ENCODE measurements around the gene ESRRA.

The ESRRA gene

DNA sequence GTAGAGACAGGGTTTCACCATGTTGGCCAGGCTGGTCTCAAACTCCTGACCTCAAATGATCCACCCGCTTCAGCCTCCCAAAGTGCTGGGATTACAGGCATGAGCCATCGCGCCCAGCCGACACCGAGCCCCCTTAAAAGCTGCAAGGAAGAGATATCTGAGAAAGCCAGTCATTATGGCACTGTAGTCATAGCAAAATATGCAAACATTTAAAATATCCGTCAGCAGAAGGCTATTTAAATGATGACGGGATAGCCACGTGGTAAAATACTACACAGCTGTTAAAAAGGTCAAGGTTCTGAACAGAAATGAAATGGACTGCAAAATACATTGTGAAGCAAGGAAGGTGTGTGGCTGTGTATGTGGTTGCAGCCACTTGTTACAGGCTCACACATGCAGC is 28.2 kb downstream of the ESRRA start:
- no peak for DNase-seq (ENCODE audit: low spot score)

DNA sequence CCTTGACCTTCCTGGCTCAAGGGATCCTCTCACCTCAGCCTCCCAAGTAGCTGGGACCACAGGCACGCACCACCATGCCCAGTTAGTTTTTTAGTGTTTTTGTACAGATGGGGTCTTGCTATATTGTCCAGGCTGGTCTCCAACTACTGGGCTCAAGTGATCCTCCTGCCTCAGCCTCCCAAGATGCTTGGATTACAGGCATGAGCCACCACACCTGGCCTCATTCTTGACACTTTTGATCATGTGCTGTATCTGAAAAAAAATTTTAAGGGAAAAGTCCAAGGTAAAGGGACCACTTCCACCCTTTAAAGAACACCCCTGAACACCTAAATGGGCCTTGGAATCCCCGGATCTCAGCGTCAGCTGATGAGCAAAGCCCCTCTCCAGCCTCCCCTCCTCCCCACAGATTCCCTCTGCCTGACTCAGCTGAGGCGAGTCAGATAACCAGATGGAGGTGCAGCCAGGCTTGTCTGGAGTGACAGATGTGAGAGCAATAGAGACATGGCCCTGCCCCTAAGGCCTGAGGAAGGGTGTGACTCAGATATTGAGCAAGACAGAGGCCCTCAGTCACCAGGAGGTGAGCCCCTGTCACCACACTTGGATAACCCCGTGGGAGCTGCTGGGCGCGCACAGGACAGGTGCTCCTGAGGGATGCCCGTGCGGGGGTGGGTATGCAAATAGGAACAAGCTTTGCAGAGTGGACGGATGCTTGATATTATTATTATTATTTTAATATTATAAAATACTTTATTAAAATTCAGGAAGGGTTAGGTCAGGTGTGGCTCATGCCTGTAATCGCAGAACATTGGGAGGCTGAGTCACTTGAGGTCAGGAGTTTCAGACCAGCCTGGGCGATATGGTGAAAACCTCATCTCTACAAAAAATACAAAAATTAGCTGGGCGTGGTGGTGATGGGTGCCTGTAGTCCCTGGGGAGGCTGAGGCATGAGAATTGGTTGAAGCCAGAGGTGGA is 29.7 kb downstream of the ESRRA start:
- no peak for DNase-seq (ENCODE audit: low spot score)

DNA sequence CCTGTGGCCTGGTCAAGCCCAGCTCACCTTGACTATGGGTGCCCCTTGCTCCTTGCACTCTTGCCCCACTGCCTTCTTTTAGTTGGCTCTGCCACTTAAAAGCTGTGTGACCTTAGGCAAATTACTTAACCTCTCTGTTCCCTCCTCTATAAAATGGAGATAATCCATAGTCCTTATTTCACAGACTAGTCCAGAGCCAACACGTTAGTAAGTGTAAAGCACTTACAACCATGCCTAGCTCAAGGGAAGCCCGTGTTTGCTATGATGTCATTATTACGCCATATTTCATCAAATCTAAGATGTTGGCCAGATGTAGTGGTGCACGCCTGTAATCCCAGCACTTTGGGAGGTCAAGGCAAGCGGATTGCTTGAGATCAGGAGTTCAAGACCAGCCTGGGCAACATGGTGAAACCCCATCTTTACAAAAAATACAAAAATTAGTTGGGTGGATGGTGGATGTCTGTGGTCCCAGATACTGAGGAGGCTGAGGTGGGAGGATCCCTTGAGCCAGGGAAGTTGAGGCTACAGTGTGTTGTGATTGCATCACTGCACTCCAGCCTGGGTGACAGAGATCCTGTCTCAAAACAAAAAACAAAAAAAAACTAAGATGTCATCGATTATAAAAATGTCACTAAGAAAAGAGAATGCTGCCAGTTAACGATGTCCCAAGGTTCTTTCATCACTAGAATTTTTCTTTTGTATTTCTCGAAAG is 32.4 kb downstream of the ESRRA start:
- no peak for DNase-seq (ENCODE audit: low spot score)

DNA sequence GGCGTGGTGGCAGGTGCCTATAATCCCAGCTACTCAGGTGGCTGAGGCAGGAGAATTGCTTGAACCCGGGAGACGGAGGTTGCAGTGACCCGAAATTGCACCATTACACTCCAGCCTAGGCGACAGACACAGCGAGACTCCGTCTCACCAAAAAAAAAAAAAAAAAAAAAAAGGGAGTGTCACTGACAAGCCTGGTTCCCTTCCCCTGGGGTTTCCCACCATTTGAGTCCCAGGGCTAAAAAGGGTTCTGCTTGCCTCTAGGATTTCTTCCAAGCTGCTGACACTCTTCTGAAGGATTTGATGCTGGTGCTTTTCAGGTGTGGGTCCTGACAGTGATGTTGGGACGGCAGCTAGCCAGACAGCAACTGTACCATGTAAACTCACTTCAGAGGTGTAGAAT is 33.4 kb downstream of the ESRRA start:
- DNase-seq (ENCODE audit: low spot score) = no peak

DNA sequence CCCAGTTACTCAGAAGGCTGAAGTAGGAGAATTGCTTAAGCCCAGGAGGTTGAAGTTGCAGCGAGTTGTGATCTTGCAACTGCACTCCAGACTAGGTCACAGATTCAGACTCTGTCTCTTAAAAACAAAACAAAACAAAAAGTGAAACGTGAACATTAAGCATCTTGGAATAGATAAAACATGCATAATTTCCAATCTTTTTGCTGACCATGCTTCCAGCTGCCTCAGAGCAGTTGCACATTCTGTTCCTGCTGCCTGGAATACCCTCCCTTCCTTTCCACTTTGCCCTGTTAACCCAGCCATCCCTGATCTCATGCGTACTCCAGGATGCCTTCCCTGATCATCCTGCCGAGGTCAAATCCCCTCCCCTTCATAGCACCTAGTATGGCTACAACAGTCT is 34.0 kb downstream of the ESRRA start:
- DNase-seq (ENCODE audit: low spot score) = no peak

DNA sequence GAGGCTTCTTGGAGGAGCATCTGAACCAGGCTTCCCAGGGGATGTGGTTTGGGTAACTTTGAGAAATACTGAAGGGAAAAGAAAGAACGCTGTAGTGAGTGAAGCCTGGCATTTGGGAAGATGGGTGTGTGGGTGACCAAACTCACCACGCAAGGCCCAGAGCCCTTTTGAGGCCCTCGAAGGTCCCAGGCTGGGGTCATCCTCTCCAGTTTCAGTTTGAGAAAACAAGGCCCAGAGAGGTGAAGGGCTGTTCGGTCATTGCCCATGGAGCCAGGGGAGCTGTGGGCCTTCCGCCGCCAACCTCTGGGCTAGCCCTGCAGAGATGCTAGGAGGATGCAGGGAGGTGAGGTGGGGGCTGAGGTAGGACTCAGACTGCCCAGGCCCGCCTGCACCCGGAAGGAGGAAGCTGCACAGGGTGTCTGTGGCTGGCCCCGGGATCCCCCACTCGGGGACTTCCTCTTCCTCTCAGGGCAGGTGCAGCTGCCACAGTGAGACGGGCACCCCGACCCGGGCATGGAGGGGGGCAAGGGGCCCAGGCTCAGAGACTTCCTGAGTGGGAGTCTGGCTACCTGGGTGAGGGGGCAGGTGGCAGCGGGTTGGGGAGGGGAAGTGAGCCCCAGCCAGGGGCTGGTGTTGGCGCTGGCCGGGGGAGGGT is 34.6 kb downstream of the ESRRA start, which contains the start of gene CCDC88B:
Gene CCDC88B, plus strand, starts transcription at position 451 of the 655 bp plus-strand sequence. Its CDS starts 63 bp downstream, at position 514.
- peak; percentile 42 for DNase-seq (ENCODE audit: low spot score)

DNA sequence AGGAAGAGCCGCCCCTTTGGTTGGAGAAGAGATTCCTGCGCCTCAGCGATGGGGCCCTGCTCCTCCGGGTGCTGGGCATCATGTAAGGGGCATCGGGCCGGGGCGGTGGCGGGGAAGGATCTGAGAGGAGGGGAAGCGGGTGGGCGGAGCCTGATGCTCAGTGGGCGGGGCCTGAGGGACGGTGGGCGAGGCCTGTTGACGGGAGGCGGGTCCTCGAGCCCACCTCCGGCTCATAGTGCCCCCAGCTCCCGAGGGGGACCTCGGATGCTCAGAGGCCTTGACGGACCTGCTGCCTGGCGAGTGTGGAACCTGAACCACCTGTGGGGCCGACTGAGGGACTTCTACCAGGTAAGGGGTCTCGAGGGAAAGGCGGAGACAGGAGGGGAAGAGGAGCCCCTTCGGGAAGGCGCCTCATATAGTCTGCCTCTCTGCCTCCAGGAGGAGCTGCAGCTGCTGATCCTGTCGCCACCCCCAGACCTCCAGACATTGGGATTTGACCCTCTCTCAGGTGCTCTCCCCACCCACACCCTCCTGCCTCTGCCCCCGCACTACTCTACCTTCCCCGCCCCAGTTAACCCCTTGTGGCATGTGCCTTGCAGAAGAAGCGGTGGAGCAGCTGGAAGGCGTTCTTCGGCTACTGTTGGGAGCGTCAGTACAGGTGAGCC is 35.5 kb downstream of the ESRRA start:
- no peak for DNase-seq (ENCODE audit: low spot score)

DNA sequence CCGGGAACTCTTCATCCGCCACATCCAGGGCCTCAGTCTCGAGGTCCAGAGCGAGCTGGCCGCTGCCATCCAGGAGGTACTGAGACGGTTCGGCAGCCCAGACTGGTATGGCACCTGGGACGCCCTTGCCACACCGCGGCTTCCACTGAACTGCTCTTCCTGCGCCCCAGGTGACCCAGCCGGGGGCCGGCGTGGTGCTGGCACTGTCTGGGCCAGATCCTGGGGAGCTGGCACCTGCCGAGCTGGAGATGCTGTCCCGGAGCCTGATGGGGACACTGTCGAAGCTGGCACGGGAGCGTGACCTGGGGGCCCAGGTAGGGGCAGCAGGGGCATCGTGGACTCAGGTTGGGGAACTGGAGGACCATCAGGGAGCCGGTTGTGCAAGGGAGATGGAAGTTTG is 36.1 kb downstream of the ESRRA start:
- no peak for DNase-seq (ENCODE audit: low spot score)

DNA sequence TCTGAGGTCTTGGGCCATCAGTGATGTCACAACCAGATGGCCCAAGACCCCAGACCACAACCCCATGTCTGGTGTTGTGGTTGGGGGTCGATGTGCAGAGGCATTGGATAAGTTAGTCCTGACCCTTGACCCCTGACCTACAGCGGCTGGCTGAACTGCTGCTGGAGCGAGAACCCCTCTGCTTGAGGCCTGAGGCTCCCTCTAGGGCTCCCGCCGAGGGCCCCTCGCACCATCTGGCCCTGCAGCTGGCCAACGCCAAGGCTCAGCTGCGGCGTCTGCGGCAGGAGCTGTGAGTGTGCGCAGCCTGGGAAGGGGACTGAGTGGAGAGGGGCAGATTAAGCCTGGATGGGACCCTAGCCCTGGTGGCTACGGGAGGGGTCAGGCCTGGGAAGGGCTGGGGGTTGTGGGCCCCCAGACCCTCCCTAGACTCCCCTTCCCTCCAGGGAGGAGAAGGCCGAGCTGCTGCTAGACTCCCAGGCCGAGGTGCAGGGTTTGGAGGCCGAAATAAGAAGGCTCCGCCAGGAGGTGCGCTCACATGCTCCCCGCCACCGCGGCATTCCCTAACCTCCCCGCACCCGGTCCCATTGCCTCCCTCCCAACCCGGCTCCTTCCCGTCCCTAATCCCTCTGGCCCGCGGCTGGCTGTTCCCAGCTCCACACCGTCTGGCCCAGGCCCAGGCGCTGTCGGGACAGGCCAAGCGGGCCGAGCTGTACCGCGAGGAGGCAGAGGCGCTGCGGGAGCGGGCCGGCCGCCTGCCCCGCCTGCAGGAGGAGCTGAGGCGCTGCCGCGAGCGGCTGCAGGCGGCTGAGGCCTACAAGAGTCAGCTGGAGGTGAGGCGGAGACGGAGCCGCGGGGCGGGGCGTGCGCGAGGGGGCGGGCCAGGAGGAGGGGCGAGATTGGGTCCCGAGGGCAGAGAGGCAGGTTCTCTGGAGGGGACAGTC is 36.8 kb downstream of the ESRRA start:
- DNase-seq (ENCODE audit: low spot score) = peak; percentile 85

DNA sequence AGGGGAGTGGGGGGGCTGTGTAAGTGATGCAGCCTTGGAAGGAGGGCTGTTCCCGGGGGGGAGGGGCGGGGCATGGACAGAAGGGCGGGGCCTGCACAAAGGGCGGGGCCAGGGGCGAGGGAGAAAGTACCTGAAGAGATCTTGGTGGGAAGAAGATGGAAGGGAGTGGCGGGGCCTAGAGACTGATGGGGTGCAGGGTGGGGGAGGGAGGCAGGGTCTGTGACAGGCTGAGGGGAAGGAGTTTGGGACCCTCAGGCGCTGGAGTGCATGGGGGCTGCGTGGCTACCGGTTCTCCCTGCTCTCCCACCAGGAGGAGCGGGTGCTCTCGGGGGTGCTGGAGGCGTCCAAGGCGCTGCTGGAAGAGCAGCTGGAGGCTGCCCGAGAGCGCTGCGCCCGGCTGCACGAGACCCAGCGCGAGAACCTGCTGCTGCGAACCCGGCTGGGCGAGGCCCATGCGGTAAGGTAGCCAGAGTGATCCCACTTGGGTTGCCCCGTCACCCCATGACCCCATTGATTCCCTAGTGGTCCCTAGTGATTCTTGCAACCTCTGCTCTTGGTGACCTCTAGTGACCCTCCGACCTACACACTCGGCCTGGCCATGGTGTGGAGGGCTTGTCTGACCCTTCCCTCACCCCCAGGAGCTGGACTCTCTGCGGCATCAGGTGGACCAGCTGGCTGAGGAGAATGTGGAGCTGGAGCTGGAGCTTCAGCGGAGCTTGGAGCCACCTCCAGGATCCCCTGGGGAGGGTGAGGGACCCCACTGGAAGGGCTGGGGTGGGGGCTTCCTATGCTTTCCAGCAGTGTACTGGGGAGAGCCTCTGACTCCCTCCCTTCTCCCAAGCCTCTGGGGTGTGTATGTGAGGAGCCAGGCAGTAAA is 37.8 kb downstream of the ESRRA start:
- no peak for DNase-seq (ENCODE audit: low spot score)

DNA sequence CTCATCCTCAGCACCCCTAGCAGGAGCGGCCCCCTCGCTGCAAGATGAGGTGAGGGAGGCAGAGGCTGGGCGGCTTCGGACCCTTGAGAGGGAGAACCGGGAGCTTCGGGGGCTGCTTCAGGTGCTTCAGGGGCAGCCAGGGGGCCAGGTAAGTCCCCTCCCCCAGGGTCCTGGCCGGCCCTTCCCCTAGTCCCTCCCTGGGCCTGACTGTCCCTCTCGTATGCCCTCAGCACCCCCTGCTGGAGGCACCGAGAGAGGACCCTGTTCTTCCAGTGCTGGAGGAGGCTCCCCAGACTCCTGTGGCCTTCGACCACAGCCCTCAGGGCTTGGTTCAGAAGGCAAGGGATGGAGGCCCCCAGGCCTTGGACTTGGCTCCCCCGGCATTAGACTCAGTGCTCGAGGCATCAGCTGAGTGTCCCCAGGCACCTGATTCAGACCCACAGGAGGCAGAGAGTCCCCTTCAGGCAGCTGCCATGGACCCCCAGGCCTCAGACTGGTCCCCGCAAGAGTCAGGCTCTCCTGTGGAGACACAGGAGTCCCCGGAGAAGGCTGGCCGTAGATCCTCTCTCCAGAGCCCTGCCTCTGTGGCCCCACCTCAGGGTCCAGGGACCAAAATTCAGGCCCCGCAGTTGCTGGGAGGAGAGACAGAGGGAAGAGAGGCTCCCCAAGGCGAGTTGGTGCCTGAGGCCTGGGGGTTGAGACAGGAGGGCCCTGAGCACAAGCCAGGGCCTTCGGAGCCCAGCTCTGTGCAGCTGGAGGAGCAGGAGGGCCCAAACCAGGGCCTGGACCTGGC is 38.6 kb downstream of the ESRRA start:
- DNase-seq (ENCODE audit: low spot score) = no peak

DNA sequence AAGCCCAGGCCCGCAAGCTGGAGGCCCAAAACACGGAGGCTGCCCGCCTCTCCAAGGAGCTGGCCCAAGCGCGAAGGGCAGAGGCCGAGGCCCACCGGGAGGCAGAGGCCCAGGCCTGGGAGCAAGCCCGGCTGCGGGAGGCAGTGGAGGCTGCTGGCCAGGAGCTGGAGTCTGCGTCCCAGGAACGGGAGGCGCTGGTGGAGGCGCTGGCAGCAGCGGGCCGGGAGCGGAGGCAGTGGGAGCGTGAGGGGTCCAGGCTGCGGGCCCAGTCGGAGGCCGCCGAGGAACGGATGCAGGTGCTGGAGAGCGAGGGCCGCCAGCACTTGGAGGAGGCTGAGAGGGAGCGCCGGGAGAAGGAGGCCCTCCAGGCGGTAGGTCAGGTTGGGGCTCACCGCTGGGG is 39.5 kb downstream of the ESRRA start:
- DNase-seq (ENCODE audit: low spot score) = no peak

DNA sequence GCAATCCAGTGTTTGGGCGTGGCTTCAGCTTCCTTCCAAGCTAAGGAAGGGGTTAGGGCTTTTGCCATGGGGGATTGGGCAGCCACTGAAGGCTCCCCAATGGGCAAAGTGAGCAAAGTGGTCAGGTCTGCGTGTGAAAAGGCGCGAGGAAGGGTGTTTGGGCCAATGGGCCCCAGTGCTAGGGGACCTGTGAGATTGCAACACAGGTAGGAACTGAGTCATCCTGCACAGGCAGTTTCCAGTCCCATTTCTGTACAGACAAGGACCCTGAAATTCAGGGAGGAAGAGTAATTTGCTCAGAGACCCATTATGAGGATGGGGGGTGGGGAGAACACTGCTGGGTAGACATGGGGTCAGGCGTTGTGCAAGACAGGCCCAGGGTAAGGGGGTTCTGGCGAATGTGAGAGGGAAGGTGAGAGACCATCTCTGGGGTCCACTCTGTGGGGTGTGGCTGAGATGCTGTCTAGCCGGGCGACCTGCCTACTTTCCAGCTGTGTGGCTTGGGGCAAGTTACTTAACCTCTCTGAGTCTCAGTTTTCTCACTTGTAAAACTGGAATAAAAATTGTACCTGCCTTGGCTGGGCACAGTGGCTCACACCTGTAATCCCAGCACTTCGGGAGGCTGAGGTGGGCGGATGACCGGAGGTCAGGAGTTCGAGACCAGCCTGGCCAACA is 42.0 kb downstream of the ESRRA start:
- no peak for DNase-seq (ENCODE audit: low spot score)

DNA sequence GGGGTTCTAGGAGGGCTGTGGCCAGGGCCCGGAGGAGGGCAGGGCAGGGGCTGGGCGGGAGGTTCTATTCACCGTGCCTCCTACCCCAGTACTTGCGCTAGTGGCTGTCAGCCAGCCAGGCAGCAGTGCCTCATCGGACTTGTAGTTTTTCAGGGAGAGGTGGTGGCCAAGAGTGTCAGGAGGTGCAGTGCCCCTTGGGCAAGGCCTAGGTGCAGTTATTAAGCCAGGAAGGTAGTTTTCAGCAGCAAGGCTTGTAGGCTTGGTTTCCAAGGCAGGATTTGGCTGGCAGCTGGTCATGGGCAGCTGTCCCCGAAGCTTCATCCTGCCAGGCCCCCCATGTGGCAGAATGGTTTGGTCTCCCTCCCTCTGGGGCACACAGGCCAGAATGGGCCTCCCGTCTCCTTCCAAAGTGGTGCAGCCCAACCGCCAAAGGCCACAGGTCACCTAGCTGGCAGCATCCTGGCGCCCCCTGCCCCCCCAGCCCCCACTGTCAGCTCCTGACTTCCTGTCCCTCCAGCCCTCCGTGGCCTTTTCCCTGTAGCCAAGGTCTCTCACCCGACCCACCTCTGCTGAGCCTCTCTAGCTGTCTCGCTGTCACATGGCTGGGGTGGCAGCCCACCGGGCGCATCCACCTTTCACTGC is 43.2 kb downstream of the ESRRA start:
- DNase-seq (ENCODE audit: low spot score) = no peak

DNA sequence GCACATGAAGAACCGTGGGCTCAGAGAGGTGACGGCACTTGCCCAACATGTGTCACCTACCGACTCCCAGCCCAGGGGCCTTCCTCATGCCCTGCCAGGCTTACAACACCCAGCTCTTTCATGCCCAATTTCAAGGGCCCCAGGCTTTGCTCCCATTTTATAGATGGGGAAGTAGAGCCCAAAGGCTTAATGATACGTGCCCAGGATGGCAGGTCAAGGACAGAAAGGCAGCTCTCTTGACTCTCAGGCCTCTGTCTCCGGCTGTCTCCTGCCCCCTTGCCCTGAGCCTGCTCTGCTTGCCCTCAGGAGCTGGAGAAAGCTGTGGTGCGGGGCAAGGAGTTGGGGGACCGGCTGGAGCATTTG is 43.7 kb downstream of the ESRRA start:
- DNase-seq (ENCODE audit: low spot score) = no peak

DNA sequence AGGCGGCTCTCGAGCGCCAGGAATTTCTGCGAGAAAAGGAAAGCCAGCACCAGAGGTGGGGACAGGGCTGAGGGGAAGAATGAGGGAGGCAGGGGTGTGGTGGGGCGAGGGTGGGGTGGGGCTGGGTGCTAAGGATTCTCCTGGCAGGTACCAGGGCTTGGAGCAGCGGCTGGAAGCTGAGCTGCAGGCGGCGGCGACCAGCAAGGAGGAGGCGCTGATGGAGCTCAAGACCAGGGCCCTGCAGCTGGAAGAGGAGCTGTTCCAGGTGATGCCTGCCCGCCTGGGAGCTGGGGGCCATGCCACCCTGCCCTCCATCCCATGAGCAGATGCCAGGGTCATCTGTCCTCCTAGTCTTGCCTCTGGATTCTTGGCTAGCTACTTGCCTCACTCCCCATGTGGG is 44.1 kb downstream of the ESRRA start:
- DNase-seq (ENCODE audit: low spot score) = no peak

DNA sequence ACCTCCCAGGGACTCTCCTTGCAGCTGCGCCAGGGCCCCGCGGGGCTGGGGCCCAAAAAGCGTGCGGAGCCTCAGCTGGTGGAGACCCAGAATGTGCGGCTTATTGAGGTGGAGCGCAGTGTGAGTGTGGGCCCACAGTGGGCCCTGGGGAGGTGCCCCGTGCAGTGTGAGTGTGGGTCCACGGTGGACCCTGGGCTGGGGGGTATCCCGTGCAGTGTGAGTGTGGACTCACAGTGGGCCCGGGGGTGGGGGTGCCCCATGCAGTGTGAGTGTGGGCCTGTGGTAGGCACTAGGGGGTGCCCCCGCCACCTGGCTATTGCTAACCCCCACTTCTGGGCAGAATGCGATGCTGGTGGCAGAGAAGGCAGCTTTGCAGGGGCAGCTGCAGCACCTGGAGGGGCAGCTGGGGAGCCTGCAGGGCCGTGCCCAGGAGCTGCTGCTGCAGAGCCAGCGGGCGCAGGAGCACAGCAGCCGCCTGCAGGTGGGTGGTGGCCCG is 45.9 kb downstream of the ESRRA start:
- no peak for DNase-seq (ENCODE audit: low spot score)
